Measurements from ENCODE around the gene EML4.
"Not testable (repeated sequence)": the region's sequence is repeated elsewhere in the genome, so short reads cannot be mapped to it uniquely, and the experiment has no call there.

The EML4 gene

DNA sequence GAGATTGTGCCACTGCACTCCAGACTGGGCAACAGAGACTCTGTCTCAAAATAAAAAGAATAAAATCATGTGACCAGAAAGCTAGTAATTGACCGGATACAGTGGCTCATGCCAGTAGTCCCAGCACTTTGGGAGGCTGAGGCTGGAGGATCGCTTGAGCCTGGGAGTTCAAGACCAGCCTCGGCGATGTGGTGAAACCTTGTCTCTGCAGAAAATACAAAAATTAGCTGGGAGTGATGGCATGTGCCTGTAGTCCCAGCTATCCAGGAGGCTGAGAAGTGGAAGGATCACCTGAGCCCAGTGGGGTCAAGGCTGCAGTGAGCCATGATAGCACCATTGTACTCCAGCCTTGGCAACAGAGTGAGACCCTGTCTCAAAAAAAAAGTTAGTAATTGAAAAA is 155.1 kb downstream of the EML4 start:
- H3K27ac ChIP-seq: no peak overlapping the region
- no peak for DNase-seq (ENCODE audit: low read depth, low spot score)

DNA sequence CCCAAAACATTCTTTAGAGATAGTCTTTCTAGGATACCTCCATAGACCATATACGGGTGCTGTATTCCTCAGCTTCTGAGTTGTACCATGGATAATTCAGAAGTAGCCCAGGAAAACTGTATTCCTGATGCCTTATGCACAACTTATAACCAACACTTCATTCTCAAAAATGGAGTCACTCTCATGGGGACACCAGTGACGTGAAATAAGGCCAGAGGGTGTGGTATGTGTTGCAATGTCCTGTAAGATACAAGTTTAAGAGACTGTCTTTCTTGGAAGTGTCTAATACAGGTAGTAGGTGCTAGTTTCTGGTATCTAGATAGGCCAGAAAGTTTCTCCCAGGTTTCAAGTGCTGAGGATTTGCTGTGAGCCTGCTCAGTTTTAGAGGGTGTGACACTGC is 155.8 kb downstream of the EML4 start:
- DNase-seq (ENCODE audit: low read depth, low spot score): no peak
- no peak overlapping the region for H3K27ac ChIP-seq

DNA sequence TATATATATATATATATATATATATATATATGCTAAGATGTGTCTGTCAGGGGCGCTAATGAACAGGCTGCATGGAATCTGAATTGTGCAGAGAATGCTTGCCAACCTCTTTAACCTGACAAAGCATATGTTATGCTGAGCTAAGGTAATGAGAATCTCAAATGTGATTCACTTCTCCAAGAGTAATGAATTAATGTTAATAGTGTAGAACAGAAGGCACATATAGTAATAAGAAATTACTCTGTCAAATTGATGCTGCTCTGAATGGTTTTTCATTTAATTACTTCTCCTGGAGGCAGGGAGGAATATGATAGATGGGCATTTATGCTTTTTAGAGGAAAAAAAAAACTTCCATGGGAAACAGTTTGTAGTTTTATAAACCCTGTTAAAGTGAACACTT is 156.5 kb downstream of the EML4 start:
- no peak for DNase-seq (ENCODE audit: low read depth, low spot score)
- H3K27ac ChIP-seq: no peak overlapping the region

DNA sequence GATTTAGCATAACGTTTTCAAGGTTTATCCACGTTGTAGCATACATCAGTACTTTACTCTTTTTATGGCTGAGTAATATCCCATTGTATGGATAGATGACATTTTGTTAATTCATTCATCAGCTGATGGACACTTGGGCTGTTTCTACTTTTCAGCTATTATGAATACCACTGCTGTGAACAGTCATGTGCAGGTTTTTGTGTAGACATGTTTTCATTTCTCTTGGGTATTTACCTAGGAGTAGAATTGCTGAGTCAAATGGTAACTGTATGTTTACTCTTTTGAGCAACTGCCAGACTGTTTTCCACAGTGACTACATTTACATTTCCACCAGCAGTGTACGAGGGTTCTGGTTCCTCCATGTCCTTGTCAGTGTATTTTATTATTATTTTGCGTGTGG is 158.0 kb downstream of the EML4 start:
- DNase-seq (ENCODE audit: low read depth, low spot score): peak; percentile 69
- H3K27ac ChIP-seq: peak overlapping the region; percentile 30

DNA sequence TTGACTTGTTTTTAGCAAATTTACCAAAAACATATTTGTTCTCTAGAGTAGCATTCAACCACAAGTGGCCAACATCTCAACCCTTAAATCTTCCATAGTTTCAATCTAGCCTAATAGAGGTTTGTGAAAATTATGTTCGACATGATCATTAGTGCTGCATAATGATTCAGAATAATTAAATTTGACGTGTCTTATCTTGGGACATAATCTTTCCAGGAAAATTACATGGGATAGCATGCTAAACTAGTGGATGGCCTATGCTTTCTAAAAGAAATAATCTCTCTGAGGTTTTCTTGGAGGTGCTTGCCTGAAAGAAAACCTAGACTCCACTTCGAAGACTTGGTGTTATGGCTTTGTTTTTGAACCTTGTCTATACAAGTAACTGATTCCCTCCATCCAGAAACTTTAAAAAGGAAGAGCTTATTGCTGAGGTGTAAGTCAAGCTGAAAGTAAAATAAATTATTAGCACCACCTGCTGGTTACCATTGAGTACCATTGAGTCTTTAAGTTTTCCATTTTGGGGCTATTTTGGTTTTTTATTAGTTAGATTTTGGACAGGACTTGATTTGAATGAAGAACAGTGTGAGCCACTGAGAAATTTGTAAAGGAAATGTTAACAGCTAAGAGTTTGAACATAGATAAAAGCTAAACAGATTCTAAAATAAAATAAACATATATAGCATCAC is 159.1 kb downstream of the EML4 start:
- H3K27ac ChIP-seq: no peak overlapping the region
- no peak for DNase-seq (ENCODE audit: low read depth, low spot score)

DNA sequence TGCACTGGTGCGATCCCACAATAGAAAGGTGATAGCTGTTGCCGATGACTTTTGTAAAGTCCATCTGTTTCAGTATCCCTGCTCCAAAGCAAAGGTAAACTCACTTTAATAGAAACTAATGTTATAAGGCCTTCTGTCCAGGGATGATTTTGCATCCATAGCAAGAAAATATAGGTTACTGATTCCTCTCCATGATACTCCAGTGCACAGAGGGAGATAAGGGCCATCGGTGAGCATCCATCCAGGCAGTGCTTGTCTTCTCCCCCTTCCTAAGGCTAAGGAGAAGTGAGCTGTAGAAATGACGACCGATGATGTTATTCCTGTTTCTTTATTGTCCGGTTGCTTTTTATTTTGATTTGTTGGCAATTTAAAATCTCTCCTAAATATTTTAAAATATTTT is 159.8 kb downstream of the EML4 start:
- DNase-seq (ENCODE audit: low read depth, low spot score): no peak
- H3K27ac ChIP-seq: no peak overlapping the region

DNA sequence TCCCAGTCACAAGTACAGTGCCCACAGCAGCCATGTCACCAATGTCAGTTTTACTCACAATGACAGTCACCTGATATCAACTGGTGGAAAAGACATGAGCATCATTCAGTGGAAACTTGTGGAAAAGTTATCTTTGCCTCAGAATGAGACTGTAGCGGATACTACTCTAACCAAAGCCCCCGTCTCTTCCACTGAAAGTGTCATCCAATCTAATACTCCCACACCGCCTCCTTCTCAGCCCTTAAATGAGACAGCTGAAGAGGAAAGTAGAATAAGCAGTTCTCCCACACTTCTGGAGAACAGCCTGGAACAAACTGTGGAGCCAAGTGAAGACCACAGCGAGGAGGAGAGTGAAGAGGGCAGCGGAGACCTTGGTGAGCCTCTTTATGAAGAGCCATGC is 160.6 kb downstream of the EML4 start:
- no peak overlapping the region for H3K27ac ChIP-seq
- DNase-seq (ENCODE audit: low read depth, low spot score): no peak

DNA sequence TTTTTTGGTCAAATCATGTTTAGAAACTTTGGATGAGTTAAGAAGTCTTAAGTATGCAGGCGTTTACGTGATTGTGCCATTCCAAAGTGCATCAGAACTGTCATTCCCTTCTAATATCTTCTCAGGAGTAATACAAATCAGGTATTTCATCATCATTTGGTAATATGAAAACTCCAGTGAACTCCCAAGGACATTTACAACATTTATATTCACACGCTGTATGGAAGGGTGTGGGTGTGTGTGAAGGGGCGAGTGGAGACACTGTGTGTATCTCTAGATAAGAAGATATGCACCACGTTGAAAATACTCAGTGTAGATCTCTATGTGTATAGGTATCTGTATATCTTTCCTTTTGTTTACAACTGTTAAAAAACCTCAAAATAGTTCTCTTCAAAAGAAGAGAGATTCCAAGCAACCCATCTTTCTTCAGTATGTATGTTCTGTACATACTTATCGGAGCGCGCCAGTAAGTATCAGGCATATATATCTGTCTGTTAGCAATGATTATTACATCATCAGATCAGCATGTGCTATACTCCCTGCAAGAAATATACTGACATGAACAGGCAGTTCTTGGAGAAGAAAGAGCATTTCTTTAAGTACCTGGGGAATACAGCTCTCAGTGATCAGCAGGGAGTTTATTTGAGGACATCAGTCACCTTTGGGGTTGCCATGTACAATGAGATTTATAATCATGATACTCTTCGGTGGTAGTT is 162.6 kb downstream of the EML4 start:
- peak overlapping the region; percentile 32 for H3K27ac ChIP-seq
- DNase-seq (ENCODE audit: low read depth, low spot score): no peak

DNA sequence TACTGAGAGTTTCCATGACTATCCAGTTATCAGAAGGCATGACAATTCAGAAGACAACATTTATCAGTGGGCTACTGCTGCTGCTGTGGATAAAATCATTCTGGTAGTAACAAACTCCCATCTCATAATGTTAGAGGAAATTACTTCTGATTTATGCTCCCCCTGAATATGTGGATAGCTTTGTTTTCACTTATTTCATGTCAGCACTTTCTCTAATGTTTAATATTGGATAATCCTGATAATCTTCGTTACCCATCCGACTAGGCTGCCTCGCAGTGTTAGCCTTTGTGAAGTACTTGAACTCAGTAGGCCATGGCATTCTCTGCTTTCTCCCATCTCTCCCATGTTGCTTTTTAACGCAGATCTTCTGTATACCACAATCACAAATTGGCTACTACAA is 163.4 kb downstream of the EML4 start:
- DNase-seq (ENCODE audit: low read depth, low spot score): no peak
- peak overlapping the region; percentile 32 for H3K27ac ChIP-seq

DNA sequence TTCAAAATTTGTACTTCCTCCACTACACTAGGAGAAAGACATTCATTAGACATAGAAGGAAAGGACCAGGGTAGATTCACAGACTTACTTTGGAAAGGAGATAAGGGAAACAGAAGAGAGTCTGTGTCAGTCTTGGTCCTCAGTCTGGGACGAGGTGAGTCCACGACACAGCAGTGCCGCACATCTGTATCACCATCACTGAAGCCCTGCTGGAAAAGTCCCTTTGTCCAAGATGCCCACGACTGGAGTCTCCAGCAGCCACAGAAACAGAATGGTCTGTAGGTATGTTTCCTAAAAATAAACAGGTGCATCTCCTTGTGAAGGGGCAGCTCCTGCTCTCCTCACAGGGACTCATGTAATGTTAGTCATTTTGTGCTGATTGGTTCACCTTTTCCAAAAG is 164.4 kb downstream of the EML4 start:
- DNase-seq (ENCODE audit: low read depth, low spot score): no peak
- no peak overlapping the region for H3K27ac ChIP-seq

DNA sequence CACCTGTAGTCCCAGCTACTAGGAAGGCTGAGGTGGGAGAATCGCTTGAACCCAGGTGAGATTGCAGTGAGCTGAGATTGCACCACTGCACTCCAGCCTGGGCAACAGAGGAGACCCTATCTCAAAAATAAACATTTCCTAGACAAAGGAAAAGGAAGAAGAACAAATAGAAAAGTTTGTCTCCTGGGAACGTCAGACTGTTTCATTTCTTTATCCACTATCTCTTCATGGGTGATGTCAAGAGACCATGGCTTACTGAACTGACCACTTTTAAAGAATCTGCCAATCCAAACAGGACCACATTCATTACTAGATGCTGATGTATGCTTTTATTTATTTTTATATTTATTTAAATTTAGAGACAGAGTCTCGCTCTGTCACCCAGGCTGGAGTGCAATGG is 165.1 kb downstream of the EML4 start:
- DNase-seq (ENCODE audit: low read depth, low spot score): no peak
- H3K27ac ChIP-seq: no peak overlapping the region

DNA sequence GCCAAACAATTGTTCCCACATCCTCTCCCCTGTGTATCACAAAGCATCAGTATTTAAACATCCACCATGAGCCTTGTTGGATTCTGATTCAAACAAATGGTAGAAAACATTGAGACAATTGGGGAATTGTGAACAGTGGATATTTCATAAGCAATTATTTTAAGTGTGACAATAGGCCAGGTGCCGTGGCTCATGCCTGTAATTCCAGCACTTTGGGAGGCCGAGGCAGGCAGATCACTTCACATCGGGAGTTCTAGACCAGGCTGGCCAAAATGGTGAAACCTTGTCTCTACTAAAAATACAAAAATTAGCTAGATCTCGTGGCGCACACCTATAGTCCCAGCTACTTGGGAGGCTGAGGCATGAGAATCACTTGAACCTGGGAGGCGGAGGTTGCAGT is 165.7 kb downstream of the EML4 start:
- H3K27ac ChIP-seq; DNase-seq (ENCODE audit: low read depth, low spot score): not testable (repeated sequence)

DNA sequence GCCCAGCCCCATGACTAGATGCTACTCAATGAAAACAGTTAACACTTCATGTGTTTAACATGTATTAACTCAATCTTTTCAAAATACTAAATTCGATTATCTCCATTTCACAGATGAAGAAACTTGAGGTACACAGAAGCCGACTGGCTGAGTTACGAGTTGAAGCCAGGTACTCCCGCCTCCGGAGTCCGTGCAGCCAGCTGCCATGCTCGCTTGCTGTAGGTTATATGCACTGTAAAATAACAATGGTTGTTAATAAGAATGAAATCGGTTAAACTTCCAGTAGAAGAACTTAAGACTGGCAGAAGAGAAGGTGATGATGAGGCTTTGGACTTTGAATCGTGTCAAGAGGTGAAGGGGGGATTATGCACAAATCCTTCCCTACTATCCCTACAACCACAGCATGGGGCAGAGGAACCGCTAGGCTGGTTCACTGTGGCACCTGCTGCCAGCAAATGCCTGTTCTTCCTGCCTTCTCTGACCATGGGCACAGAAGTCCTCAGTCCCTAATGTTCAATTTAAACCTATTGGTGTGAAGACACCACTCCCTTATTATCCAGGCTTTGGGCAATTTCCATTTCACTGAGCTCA is 166.5 kb downstream of the EML4 start:
- no peak overlapping the region for H3K27ac ChIP-seq

DNA sequence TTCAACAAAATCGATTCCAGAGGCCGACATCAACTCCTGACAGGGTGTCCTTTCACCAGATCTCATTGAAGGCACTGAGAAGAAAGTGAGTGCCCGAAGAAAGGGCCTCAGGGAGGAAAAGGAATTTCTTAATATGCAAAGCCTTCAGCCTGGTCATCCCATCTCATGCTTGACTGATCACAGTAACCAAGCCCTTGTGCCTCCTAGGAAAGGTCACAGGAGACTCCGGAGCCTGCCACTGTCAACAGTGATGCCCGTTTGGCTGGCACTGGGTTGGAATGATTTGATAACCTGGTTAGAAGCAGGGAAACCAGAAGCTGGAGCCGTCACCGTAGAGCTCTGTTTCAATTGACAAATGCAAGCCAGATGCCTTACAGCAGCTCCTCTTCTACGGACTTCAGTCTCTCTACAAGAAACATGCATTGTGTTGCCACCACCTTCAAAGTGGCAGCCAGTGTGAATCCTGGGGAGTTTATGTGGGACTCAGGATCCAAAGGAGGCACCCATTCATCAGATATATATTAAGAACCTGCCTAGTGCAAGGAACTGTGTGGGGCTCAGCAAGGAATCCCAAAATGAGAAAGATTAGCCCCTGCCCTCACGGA is 167.3 kb downstream of the EML4 start:
- no peak for DNase-seq (ENCODE audit: low read depth, low spot score)
- no peak overlapping the region for H3K27ac ChIP-seq

More for the DNA sequence above, 166.5 kb downstream of the EML4 start:
- no peak for DNase-seq (ENCODE audit: low read depth, low spot score)

DNA sequence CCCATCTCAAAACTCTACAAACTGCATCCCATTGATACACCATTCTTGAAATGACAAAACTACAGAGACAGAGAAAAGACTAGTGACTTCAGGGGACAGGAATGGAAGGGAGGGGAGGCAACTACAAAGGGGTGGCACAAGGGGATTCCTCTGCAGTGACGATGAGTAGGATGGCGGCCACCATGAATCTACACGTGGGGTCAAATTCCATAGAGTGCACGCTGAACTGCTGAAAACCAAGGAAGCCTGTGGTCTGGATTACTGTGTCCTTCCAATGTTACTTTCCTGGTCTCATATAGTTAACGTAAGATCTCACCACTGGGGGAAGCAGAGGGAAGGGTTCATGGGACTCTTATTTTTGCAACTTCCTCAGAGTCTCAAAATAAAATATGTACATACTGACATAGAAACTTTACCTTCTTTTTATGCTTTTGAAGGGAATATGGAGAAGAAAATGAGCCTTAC is 168.2 kb downstream of the EML4 start:
- no peak for DNase-seq (ENCODE audit: low read depth, low spot score)
- H3K27ac ChIP-seq: no peak overlapping the region

DNA sequence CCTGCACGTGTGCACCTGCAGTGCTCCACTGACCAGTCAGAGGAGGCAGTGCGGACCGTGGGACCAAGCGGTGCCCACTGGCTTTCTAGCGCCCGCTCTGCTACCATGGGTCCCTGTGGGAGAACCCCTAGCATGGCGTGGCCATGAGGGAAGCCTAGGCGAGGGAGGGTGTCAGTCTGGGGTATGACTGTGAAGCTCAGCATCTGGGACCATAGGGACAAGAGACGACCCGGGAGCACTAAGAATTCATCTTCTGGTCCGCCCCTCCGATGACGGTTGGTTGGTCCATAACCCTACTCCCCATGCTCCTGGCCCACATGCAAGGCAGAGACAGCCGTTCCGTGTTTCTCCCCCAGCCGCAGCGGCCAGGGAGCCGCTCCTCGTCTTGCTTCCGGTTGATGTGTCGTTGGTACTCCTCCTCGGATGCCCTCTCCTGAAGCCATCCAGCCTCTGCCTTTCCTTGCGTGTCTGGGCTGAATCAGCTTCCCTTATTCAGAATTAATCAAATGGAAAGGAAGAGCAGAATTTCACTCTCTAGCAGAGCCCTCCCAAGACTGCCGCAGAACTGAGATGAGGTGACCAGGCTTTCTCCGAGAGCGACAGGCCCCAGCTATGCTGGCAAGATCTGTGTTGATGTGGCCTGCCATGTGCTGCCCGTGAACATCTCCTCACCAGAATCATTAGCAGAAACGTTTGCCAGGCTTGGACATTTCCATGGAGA is 168.9 kb downstream of the EML4 start:
- no peak for DNase-seq (ENCODE audit: low read depth, low spot score)
- H3K27ac ChIP-seq: no peak overlapping the region

DNA sequence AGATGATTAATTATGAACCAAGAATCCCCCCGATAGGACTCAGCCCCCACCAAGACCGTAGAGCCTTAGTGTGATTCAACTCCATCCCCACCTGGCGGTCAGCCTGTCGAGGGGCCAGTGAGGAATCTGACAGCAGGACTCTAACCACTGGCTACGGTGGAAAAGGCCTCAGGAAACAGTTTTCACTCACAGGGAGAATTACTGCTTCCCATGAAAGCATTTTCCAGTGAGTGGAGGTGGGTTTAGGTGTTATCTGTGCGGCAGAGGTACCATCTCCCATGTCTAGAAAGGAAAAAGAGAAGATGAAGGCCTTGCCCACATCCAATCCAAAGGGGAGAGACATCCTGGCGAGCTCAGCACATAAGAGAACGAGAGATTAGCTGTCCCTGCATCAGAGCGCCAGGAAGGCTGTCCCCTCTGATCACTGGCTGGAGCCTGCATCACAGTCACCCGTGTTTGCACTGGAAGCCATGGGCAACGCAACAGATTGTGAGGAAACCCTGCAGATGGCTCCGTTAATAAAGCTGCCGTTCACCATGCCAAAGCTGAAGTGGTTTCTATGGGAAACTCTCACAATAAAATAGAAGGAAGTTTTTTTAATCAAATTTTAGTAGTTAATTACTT is 169.5 kb downstream of the EML4 start:
- no peak overlapping the region for H3K27ac ChIP-seq
- no peak for DNase-seq (ENCODE audit: low read depth, low spot score)

DNA sequence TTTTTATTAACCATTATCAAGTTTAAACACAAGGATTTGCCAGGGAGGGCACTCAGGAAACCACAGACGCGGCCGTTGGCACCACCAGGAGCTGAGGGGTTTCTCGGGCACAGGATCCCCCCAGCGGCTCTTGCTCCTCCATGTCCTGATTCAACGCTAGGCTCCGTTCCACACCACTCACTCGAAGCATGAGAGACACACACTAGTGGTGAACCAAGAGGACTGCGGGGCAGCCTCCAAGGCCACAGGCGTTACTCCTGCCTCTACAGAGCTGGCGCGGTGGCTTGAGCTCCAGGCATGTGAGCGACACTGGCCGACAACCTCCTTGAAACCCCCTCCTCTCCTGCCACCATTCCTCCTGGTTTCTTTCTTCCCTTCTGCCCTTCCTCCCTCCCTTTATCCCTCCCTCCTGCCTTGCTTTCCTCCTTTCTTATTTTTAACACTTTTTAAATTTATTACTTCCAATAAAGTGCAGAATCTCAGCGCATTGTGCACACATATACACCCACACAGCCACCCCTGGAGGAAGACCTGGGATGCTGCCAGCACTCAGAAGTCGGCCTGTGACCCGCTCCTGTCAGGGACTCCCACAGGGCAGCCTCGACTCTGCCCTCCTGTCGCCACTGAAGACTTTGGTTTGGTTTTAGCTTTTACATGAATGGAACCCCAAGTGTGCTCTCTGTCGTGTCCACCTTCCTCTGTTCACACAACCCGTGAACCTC is 170.2 kb downstream of the EML4 start:
- no peak overlapping the region for H3K27ac ChIP-seq
- DNase-seq (ENCODE audit: low read depth, low spot score): no peak

All from epithelial cell of prostate (primary cell).